OCI-LY7 (cell line): ENCODE data around the gene DDR1. TPM values are rescaled to one million over a fixed set of nuclear protein-coding genes. Genes with fewer than 3 reads are reported as not detected.

Experiments
- BruUV-seq: library from RNA; stranded (reverse); fragments of 400-500 nt; replicated peaks from 2 replicates; lab custom pipeline; 2021; lab: Mats Ljungman, UMichigan
- CTCF ChIA-PET: fragments of 300-600 bp; sonication (Branson Sonifier 250); formaldehyde crosslinking; loops from one replicate; lab custom pipeline; 2022; ENCODE audit warnings: antibody characterized with exemption; ENCODE audit not compliant: unreplicated experiment; lab: Charles Lee
- POLR2A ChIA-PET: fragments of 300-600 bp; sonication (Branson Sonifier 250); formaldehyde crosslinking; loops from one replicate; lab custom pipeline; 2022; ENCODE audit warnings: antibody characterized with exemption; lab: Charles Lee
- DNase-seq: peaks from one replicate; pipeline ENCODE4 v3.0.0-alpha.2; 2015; ENCODE audit warnings: low spot score
- H2AFZ ChIP-seq: fragments of 200-600 bp; sonication (generic), shearing (Covaris generic); 2 replicates; pipeline ENCODE4 v1.6.1; 2014; ENCODE audit warnings: mild to moderate bottlenecking, antibody characterized with exemption, low read length, moderate library complexity
- H3K27ac ChIP-seq: fragments of 200-600 bp; sonication (generic); 2 replicates; pipeline ENCODE4 v1.5.1; 2014; ENCODE audit warnings: mixed run types, low read depth, mild to moderate bottlenecking, moderate library complexity, low read length, inconsistent platforms; ENCODE audit not compliant: poor library complexity, severe bottlenecking
- H3K36me3 ChIP-seq: fragments of 200-600 bp; sonication (generic); 2 replicates; pipeline ENCODE4 v1.6.1; 2014; ENCODE audit warnings: mild to moderate bottlenecking, antibody characterized with exemption, low read length, moderate library complexity, mixed read lengths; ENCODE audit not compliant: insufficient read depth
- H3K4me1 ChIP-seq: fragments of 200-600 bp; sonication (generic); 2 replicates; pipeline ENCODE4 v1.5.1; 2014; ENCODE audit warnings: mild to moderate bottlenecking, low read length; ENCODE audit not compliant: insufficient read depth, poor library complexity, severe bottlenecking
- H3K4me2 ChIP-seq: fragments of 200-600 bp; sonication (generic); 2 replicates; pipeline ENCODE4 v1.6.1; 2014; ENCODE audit warnings: mild to moderate bottlenecking, low read length
- H3K4me3 ChIP-seq: fragments of 200-600 bp; sonication (generic); 2 replicates; pipeline ENCODE4 v1.5.1; 2014; ENCODE audit warnings: mild to moderate bottlenecking, low read depth, low read length; ENCODE audit not compliant: poor library complexity, severe bottlenecking
- H3K79me2 ChIP-seq: fragments of 200-600 bp; sonication (generic); 2 replicates; pipeline ENCODE4 v1.6.1; 2016; ENCODE audit warnings: low read depth, mild to moderate bottlenecking, low read length, moderate library complexity, mixed read lengths; ENCODE audit not compliant: insufficient read depth
- H3K9me2 ChIP-seq: fragments of 200-600 bp; sonication (generic); 2 replicates; pipeline ENCODE4 v1.6.1; 2016; ENCODE audit warnings: mild to moderate bottlenecking, low read length, mixed read lengths; ENCODE audit not compliant: insufficient read depth
- H3K9me3 ChIP-seq: fragments of 200-600 bp; sonication (generic); 2 replicates; pipeline ENCODE4 v1.6.1; 2014; ENCODE audit warnings: mild to moderate bottlenecking, mixed run types, low read length, mixed read lengths
- H4K20me1 ChIP-seq: fragments of 200-600 bp; sonication (generic); 2 replicates; pipeline ENCODE4 v1.6.1; 2014; ENCODE audit warnings: mild to moderate bottlenecking, antibody characterized with exemption, low read length, moderate library complexity, mixed read lengths; ENCODE audit not compliant: insufficient read depth
- EZH2phosphoT487 ChIP-seq: fragments of 200-600 bp; sonication (generic); IDR thresholded peaks from 2 replicates; pipeline ENCODE4 v1.6.1; 2018; ENCODE audit warnings: low read depth, borderline replicate concordance, mild to moderate bottlenecking, mixed run types, antibody characterized with exemption, low read length, moderate library complexity, mixed read lengths
- intact Hi-C: fragments of 100-400 bp; cut with micrococcal nuclease; formaldehyde crosslinking; loops from one replicate; pipeline ENCODE4 v1.10.0; 2022; ENCODE audit not compliant: unreplicated experiment
- total RNA-seq, 2 experiments: library from RNA; depleted of rRNA in 1 of 2; stranded (reverse); fragments of >200 nt in 1 of 2; shearing (Covaris generic) in 1 of 2; gene quantifications; 2 replicates each; pipeline ENCODE4 v1.2.3, GENCODE V29; 2014 to 2022
- TF ChIP-seq, protein P1 (sequence below): fragments of 200-600 bp; sonication (generic); conservative IDR thresholded peaks from 2 replicates; pipeline ENCODE4 v1.5.1; 2014; ENCODE audit warnings: mild to moderate bottlenecking, antibody characterized with exemption, low read length, moderate library complexity, mixed read lengths

DDR1 gene
- total RNA-seq, 2 experiments from 2014 or later, result 14.0 to 30.3 TPM

DNA sequence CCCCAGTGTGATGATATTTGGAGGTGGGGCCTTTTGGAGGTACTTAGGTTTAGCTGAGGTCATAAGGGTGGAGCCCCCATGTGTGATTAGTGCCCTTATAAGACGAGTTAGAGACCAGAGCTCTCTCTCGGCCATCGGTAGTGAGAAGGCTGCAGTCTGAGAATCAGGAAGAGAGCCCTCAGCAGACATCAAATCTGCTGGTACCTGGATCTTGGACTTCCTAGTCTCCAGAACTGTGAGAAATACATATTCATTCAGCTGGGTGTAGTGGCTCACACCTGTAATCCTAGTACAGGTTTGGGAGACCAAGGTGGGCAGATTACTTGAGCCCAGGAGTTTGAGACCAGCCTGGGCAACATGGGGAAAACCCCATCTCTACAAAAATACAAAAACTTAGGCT, 48.7 kb upstream of the DDR1 start:
- POLR2A ChIA-PET, result interaction anchor here (0.7 kb wide), 1 partner anchor 42 kb away, joined by 5 read pairs; no protein-coding TSS in a partner anchor

DNA sequence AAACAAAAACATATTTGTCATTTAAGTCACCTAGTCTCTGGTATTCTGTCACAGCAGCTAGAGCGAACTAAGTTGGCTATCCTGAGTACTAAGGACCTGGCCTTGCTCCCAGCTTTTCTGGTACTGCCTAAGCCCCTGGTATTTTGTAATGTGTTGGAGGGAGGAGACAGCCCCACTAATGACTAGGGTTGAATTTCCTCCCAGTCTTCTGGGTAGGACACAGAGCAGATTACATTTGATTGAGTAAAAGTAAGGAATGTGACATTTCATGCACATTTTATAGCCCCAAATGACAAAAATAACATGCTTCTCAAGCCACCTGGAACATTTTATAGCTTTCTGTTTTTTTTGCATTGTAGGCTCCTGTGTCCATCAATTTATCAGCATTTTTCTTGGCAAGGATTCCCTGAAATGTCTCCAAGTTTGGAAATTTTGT, 47.9 kb upstream of the DDR1 start:
- Histone ChIP-seq H3K79me2 (no peaks in the 10 kb centered on the region), H3K4me2 (no peak overlapping the region)
- intact Hi-C loops, result no loop called here

More for the DNA sequence above, 48.7 kb upstream of the DDR1 start:
- H2AFZ ChIP-seq, result no peak overlapping the region
- no peaks in the 10 kb centered on the region for H4K20me1 ChIP-seq
- no TSS peak for BruUV-seq
- H3K9me2 ChIP-seq, result no peaks in the 10 kb centered on the region
- no peaks in the 10 kb centered on the region for H3K9me3 ChIP-seq
- intact Hi-C loops, result no loop called here
- peaks cover 10% of the 10 kb centered on the region for H3K4me1 ChIP-seq
- no peak overlapping the region for H3K27ac ChIP-seq
- no peak overlapping the region for H3K4me2 ChIP-seq
- H3K36me3 ChIP-seq, result no peaks in the 10 kb centered on the region
- no peaks in the 10 kb centered on the region for H3K79me2 ChIP-seq
- H3K4me3 ChIP-seq, result no peak overlapping the region
- CTCF ChIA-PET, result interaction anchor here (0.5 kb wide), 1 partner anchor 178 kb away, joined by 5 read pairs; no protein-coding TSS in a partner anchor
- TF ChIP-seq EZH2phosphoT487, result no peak
- TF ChIP-seq, protein P1, sequence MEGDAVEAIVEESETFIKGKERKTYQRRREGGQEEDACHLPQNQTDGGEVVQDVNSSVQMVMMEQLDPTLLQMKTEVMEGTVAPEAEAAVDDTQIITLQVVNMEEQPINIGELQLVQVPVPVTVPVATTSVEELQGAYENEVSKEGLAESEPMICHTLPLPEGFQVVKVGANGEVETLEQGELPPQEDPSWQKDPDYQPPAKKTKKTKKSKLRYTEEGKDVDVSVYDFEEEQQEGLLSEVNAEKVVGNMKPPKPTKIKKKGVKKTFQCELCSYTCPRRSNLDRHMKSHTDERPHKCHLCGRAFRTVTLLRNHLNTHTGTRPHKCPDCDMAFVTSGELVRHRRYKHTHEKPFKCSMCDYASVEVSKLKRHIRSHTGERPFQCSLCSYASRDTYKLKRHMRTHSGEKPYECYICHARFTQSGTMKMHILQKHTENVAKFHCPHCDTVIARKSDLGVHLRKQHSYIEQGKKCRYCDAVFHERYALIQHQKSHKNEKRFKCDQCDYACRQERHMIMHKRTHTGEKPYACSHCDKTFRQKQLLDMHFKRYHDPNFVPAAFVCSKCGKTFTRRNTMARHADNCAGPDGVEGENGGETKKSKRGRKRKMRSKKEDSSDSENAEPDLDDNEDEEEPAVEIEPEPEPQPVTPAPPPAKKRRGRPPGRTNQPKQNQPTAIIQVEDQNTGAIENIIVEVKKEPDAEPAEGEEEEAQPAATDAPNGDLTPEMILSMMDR, result no peak
- no peak for DNase-seq

DNA sequence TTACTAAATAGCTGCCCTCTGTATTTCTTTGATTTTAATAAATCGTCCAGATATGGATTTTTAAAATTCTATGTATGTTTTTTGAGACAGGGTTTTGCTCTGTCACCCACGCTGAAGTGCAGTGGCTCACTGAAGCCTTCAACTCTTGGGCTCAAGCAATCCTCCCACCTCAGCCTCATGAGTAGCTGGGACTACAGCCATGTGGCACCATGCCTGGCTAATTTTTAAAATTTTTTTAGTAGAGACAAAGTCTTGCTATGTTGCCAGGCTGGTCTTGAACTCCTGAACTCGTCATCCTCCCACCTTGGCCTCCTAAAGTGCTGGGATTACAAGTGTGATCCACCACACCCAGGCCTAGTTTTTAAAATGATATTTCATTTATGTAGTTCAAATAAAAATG, 47.4 kb upstream of the DDR1 start:
- Histone ChIP-seq H2AFZ (no peak overlapping the region), H3K27ac (no peak overlapping the region), H4K20me1 (no peaks in the 10 kb centered on the region), H3K79me2 (no peaks in the 10 kb centered on the region), H3K9me3 (no peaks in the 10 kb centered on the region), H3K4me2 (no peak overlapping the region), H3K4me1 (peaks cover 6% of the 10 kb centered on the region), H3K36me3 (no peaks in the 10 kb centered on the region), H3K4me3 (no peak overlapping the region), H3K9me2 (no peaks in the 10 kb centered on the region)
- TF ChIP-seq, protein P1, result no peak
- no peak for TF ChIP-seq EZH2phosphoT487
- intact Hi-C loops, result no loop called here
- BruUV-seq, result no TSS peak
- POLR2A ChIA-PET, result no interaction called here
- DNase-seq, result no peak
- CTCF ChIA-PET, result no interaction called here

More for the DNA sequence above, 47.9 kb upstream of the DDR1 start:
- Histone ChIP-seq H2AFZ (no peak overlapping the region), H3K9me3 (no peaks in the 10 kb centered on the region), H3K27ac (no peak overlapping the region), H3K4me1 (peaks cover 6% of the 10 kb centered on the region), H4K20me1 (no peaks in the 10 kb centered on the region), H3K9me2 (no peaks in the 10 kb centered on the region), H3K4me3 (no peak overlapping the region), H3K36me3 (no peaks in the 10 kb centered on the region)
- ChIA-PET CTCF (no interaction called here), POLR2A (no interaction called here)
- no TSS peak for BruUV-seq
- TF ChIP-seq, protein P1, result no peak
- TF ChIP-seq EZH2phosphoT487, result no peak
- no peak for DNase-seq
